Neutrophil (primary cell): ENCODE results near the gene SH3BGR.

Experiments
- H3K27ac ChIP-seq: fragments of 200-600 bp; sonication (generic); 2 replicates; pipeline ENCODE4 v1.5.1; 2016; ENCODE audit warnings: mild to moderate bottlenecking, moderate library complexity
- H3K27me3 ChIP-seq: fragments of 200-600 bp; sonication (generic); 2 replicates; pipeline ENCODE4 v1.6.0; 2016; ENCODE audit warnings: mild to moderate bottlenecking
- H3K36me3 ChIP-seq: fragments of 200-600 bp; sonication (generic); 2 replicates; pipeline ENCODE4 v1.5.1; 2017
- H3K4me1 ChIP-seq, 2 experiments: fragments of 200-600 bp in 1 of 2; sonication (generic) in 1 of 2; 1 replicate in 1 of 2; 2 replicates in 1 of 2; pipeline versions ENCODE4 v1.5.1 to v1.6.1; 2013 to 2016; ENCODE audit warnings: low read depth in 1 of 2, low read length in 1 of 2, mild to moderate bottlenecking in 1 of 2, moderate library complexity in 1 of 2; ENCODE audit not compliant: control insufficient read depth in 1 of 2, insufficient read depth in 1 of 2
- H3K4me3 ChIP-seq, 2 experiments: fragments of 200-600 bp in 1 of 2; sonication (generic) in 1 of 2; 1 replicate in 1 of 2; 2 replicates in 1 of 2; pipeline ENCODE4 v1.5.1; 2013 to 2016; ENCODE audit warnings: low read depth in 1 of 2, low read length in 1 of 2, mild to moderate bottlenecking in 1 of 2, moderate library complexity in 1 of 2
- H3K9me3 ChIP-seq: fragments of 200-600 bp; sonication (generic); 2 replicates; pipeline ENCODE4 v1.5.1; 2016
- TF ChIP-seq, protein P1 (sequence below): fragments of 200-600 bp; sonication (generic); IDR thresholded peaks from 2 replicates; pipeline ENCODE4 v1.5.1; 2016; ENCODE audit warnings: antibody characterized with exemption

Gene SH3BGR

GRCh38 chr21:39430457-39430856 is 21.3 kb upstream of the SH3BGR start:
- no peak overlapping the region for H3K4me3 ChIP-seq
- H3K4me1 ChIP-seq, result no peaks in the 10 kb centered on the region
- TF ChIP-seq, protein P1, sequence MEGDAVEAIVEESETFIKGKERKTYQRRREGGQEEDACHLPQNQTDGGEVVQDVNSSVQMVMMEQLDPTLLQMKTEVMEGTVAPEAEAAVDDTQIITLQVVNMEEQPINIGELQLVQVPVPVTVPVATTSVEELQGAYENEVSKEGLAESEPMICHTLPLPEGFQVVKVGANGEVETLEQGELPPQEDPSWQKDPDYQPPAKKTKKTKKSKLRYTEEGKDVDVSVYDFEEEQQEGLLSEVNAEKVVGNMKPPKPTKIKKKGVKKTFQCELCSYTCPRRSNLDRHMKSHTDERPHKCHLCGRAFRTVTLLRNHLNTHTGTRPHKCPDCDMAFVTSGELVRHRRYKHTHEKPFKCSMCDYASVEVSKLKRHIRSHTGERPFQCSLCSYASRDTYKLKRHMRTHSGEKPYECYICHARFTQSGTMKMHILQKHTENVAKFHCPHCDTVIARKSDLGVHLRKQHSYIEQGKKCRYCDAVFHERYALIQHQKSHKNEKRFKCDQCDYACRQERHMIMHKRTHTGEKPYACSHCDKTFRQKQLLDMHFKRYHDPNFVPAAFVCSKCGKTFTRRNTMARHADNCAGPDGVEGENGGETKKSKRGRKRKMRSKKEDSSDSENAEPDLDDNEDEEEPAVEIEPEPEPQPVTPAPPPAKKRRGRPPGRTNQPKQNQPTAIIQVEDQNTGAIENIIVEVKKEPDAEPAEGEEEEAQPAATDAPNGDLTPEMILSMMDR, result no peak
- H3K27me3 ChIP-seq, result no peaks in the 10 kb centered on the region
- H3K36me3 ChIP-seq, result no peaks in the 10 kb centered on the region
- H3K27ac ChIP-seq, result no peak overlapping the region
- no peaks in the 10 kb centered on the region for H3K9me3 ChIP-seq

DNA sequence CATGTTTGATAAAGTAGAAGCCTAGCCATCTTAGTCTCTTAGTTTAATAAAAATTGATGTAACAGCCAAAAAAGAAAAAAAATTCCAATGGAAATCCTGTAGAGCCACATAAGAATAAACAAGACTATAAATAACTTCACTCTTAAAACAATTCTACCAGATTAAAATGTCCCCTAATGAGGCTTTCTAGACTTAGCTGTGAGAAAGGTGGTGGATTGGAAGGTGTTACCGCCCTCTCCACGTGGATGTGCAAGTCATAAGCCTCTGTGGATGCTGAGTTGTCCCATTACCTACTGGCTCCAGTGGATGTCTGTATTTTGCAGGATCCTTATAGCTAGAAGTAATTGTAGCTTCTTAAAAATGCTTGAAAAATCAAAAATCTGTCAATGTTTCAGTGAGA is 20.8 kb upstream of the SH3BGR start:
- Histone ChIP-seq H3K27me3 (no peaks in the 10 kb centered on the region), H3K27ac (no peak overlapping the region), H3K4me3 (no peak overlapping the region), H3K36me3 (no peaks in the 10 kb centered on the region), H3K4me1 (no peaks in the 10 kb centered on the region), H3K9me3 (no peaks in the 10 kb centered on the region)
- TF ChIP-seq, protein P1, result no peak

- TF ChIP-seq, protein P1, result no peak
- Histone ChIP-seq H3K27me3 (no peaks in the 10 kb centered on the region), H3K36me3 (no peaks in the 10 kb centered on the region), H3K4me1 (no peaks in the 10 kb centered on the region), H3K4me3 (no peak overlapping the region), H3K27ac (no peak overlapping the region), H3K9me3 (no peaks in the 10 kb centered on the region)
These were observed 16.8 kb upstream of the SH3BGR start for GRCh38 chr21:39434950-39435349.

DNA sequence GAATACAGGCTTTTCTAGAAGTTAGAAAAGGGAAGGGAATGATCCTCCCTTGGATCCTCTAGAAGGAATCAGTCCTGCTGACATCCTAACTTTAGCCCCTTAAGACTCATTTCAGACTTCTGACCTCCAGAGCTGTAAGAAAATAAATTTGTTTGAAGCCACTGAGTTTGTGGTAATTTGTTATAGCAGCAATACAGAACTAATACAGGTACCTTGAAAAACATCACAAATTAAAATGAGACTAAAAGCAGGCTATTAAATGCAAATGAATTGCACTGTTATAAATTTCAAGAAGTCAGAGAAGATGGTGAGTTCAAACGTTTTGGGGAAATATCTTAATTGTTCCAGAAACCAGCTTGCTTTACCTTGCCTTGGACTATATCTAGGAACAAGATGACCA is 12.5 kb upstream of the SH3BGR start:
- no peaks in the 10 kb centered on the region for H3K9me3 ChIP-seq
- TF ChIP-seq, protein P1, result no peak
- H3K27me3 ChIP-seq, result peaks cover 2% of the 10 kb centered on the region
- H3K4me1 ChIP-seq, result no peaks in the 10 kb centered on the region
- H3K4me3 ChIP-seq, result no peak overlapping the region
- no peak overlapping the region for H3K27ac ChIP-seq
- H3K36me3 ChIP-seq, result no peaks in the 10 kb centered on the region

DNA sequence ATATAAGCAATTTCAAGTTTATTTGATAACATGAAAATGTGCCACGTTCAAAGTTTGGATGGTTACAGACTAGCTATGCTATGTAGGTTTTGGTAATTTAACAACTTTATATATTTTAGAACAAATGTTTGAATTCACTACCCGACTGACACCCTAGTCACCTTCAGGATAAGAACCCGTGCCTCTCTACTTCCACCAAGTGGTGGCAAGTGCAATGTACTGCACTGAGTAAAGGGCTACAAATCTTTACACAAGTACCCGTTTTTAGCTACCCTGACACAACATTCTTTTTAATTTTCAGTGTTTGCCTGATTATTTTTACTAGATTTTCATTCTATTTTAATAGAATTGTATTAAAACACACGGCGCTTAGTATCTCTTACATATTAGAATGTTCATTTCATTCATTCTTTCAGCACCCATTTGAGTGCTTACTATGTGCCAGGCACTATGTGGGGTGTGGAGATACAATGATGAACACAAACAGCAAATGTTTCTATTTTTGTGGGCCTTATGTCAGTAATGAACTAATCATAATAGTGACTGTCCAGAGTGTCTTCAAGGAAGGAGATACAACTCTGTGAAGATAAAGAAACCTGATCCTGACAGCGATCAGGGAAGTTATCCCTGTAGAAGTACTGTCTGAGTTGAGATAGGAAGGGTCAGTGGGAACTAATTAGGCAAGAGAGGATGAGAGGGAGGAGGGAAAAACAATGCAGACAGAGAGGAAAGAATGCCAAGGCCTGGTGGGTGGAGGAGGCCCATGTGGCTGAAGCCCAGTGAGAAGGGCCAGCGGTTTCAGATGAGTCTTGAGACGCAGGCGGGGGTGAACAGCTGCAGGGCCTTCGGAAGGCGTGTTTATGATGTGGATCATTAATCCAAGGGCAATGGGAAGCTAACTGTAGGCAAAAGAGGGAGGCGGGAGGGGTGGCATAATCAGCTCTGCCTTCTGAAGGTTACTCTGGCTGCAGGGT is 10.0 kb upstream of the SH3BGR start:
- H3K4me1 ChIP-seq, result peaks cover 9 to 17% of the 10 kb centered on the region in 2 experiments
- H3K27me3 ChIP-seq, result peaks cover 8% of the 10 kb centered on the region
- H3K4me3 ChIP-seq, result no peak overlapping the region
- no peaks in the 10 kb centered on the region for H3K9me3 ChIP-seq
- TF ChIP-seq, protein P1, result no peak
- H3K36me3 ChIP-seq, result no peaks in the 10 kb centered on the region
- H3K27ac ChIP-seq, result no peak overlapping the region
